Subcutaneous adipose tissue (tissue), 4 donors: Measurements from ENCODE around the gene LCN2. TPM values are rescaled to one million over a fixed set of nuclear protein-coding genes. Genes with fewer than 3 reads are reported as not detected.

Experiments
- CTCF ChIP-seq: fragments of 450-650 bp; IDR thresholded peaks from one replicate; pipeline ENCODE4 v1.5.1; 2016; ENCODE audit warnings: low read depth, mild to moderate bottlenecking, control low read depth, antibody characterized with exemption, moderate library complexity
- total RNA-seq, 4 donors: library from RNA; depleted of rRNA; stranded (reverse); fragments of >200 nt; gene quantifications; one replicate each; pipeline ENCODE4 v1.1.0, GENCODE V29; 2016

LCN2 gene
- total RNA-seq, 4 donors from 2014 or later: 1.6 TPM; not detected in 3

DNA sequence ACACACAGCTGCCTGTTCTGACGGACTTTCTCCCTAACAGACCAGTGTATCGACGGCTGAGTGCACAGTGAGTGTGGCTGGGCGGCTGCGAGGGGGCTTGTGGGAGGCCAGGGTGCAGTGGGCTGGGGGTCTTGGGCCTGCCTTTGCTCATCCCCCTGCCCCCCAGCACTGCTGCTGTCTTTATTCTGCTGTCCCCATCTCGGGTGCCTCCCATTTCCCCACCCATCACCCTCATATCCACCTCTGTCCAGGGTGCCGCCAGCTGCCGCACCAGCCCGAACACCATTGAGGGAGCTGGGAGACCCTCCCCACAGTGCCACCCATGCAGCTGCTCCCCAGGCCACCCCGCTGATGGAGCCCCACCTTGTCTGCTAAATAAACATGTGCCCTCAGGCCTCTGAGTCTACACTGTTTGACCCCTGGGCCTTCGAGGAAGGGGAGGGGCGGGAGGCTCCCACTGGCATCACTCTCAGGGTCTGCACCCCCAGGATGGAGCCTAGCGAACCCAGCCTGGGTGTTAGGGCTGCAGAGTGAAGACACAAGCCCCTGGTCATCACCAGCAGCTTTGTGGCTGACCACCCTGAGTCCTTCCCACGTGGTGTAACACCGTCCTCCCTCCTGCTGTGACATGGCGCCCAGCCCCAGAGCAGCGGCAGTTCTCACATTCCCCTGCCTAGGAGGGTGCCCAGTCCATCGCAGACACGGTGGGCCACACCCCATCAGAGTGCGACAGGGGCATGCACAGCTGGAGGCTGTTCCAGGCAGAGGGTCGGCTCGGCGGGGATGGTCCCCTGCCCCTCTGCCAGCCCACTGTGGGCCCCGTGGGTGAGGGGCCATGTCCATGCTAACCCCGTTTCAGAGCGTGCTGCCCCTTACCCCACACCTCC lies 4.0 kb downstream of the LCN2 start:
- no peak for TF ChIP-seq CTCF

- TF ChIP-seq CTCF: no peak
These were observed 4.9 kb downstream of the LCN2 start for GRCh38 chr9:128153947-128154695.

- no peak for TF ChIP-seq CTCF
These were observed 6.7 kb downstream of the LCN2 start for GRCh38 chr9:128155736-128156500.

DNA sequence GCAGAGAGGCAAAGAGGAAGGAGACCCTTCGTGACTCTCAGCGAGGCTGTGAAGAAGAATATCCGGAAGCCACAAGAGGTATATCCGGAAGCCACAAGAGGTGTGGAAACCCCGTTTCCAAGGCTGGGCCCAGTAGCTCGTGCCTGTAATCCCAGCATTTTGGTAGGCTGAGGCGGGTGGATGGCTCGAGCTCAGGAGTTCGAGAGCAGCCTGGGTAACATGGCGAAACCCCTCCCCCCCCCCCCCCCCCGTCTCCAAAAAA lies 10.2 kb downstream of the LCN2 start:
- no peak for TF ChIP-seq CTCF

- TF ChIP-seq CTCF: no peak
These were observed 10.7 kb downstream of the LCN2 start, which contains the start of gene BBLN for GRCh38 chr9:128159784-128160602. BBLN (plus strand) TSS chr9:128160265; CDS start chr9:128160408, 143 bp downstream.

GRCh38 chr9:128160603-128160987 lies 11.3 kb downstream of the LCN2 start:
- TF ChIP-seq CTCF: no peak
